HUES64 (cell line): ENCODE data around the gene CAST.

Experiments used
- H3K27ac ChIP-seq: 2 replicates; pipeline ENCODE4 v1.7.0; 2013; ENCODE audit warnings: low read depth, low read length, inconsistent platforms
- H3K27me3 ChIP-seq: 2 replicates; pipeline ENCODE4 v1.6.1; 2013; ENCODE audit warnings: mild to moderate bottlenecking, low read length; ENCODE audit not compliant: insufficient read depth
- H3K36me3 ChIP-seq: 2 replicates; pipeline ENCODE4 v1.6.1; 2013; ENCODE audit warnings: mild to moderate bottlenecking, low read length; ENCODE audit not compliant: insufficient read depth
- H3K4me1 ChIP-seq: 2 replicates; pipeline ENCODE4 v1.6.1; 2013; ENCODE audit warnings: mild to moderate bottlenecking, low read length, moderate library complexity; ENCODE audit not compliant: insufficient read depth
- H3K4me3 ChIP-seq: 2 replicates; pipeline ENCODE4 v1.5.1; 2013; ENCODE audit warnings: mild to moderate bottlenecking, low read length, moderate library complexity
- H3K9ac ChIP-seq: 2 replicates; pipeline ENCODE4 v1.6.1; 2013; ENCODE audit warnings: mild to moderate bottlenecking, low read depth, low read length
- H3K9me3 ChIP-seq: 2 replicates; pipeline ENCODE4 v1.6.1; 2013; ENCODE audit warnings: low read depth, low read length; ENCODE audit not compliant: insufficient read depth
- WGBS: fragments of 150-250, 120-280 bp; methylation state at CpG from one replicate; pipeline ENCODE4 v1.1.7; 2013; ENCODE audit warnings: missing lambda C conversion rate; 5-methylcytosine and 5-hydroxymethylcytosine counted together

Gene CAST

DNA sequence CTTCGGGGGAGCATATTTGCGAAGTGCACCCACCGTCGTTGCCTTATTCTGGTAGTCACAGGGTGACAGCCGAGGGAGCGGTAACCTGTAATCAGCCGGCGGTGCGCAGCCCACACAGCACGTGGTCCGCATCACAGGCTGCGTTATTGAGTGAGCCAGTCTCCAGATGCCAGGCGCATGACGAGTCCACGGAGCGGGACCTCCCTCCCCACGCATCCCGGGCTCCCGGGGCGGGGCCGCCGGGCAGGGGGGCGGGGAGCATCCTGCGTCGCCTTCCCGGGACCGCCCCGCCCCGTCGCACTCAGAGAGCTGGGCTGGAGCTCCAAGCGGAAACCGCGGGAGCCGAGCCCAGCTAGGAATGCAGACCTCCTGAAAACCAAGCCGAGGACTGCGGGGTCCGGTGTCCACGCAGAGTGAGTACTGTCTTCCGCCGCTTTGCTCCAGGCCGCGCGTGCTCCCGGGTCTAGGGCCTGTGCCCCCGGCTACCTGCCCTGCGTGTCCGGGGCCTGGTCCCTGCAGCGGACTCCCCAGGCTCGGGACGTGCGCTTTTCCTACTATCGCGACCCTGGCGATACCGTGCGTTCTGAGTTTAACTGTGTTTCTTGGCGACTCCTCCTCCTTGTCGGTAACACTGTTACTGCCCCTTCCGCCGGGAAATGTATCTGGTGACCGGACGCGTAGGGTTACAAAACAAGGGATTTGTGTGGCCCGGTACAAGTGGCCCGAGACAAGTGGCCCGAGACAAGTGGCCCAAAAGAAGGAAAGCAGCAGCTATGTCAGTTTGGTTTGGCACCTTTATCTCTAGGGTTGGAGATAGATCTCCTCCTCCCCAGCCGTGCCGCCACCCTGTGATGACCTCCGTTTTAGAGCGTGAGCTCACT lies 40.6 kb downstream of the CAST start:
- H3K36me3 ChIP-seq: no peaks in the 10 kb centered on the region
- peak overlapping the region; percentile 90 for H3K4me3 ChIP-seq
- WGBS: under 1% methylated on average over 70 of the region's 70 CpGs
- H3K9me3 ChIP-seq: no peaks in the 10 kb centered on the region
- H3K27me3 ChIP-seq: peaks cover 15% of the 10 kb centered on the region; the same call in 1 of the 2 replicates
- peaks cover 19% of the 10 kb centered on the region for H3K4me1 ChIP-seq
- H3K27ac ChIP-seq: peak overlapping the region; percentile 67
- peak overlapping the region; percentile 86 for H3K9ac ChIP-seq

DNA sequence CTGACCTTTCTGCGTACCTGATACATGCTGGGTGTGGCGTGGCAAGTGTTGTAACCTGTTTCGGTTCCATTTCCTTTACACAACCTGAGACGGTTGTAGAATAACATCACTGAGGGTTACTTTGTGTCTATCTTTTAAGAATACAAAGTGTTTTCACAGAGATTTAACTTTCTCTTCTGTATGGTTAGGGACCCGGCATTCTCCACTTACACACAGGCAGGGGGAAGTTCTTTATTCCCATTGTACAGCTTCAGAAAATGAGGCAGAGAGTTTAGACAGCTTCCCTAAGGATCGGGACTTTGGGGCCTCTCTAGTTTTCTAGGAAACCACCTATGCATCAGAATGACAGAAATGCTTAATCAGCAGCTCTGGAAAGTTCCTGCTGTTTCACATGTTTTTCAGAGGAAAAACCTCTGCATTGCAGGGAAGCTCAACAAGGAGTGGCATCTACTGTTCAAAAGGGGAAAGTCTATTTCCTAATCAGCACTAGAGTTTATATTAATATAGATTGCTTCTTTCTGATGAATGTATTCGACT lies 41.3 kb downstream of the CAST start:
- H3K27me3 ChIP-seq: peaks cover 15% of the 10 kb centered on the region; the same call in 1 of the 2 replicates
- peak overlapping the region; percentile 86 for H3K9ac ChIP-seq
- H3K4me1 ChIP-seq: peaks cover 19% of the 10 kb centered on the region
- H3K27ac ChIP-seq: no peak overlapping the region
- WGBS: 26% methylated on average over 5 of the region's 7 CpGs
- H3K36me3 ChIP-seq: no peaks in the 10 kb centered on the region
- peak overlapping the region; percentile 90 for H3K4me3 ChIP-seq
- no peaks in the 10 kb centered on the region for H3K9me3 ChIP-seq

DNA sequence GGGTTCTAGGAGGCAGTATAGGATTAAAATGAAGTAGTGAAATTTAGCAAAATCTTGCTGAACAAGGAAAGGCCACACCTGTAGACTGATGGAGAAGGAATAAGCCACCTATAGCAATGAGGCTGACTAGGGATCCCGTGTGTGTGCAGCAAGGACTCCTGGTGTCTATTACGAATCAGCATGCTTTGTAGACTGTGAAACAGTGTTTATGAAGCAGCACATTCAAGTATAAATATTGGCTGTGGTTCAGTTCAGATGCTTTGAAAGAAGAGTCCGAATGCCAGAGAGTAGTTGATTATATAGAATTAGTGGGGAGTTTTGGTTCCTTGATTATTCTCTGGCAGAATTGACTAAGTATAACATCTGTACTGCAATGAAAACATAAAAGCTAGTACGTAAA lies 41.8 kb downstream of the CAST start:
- Histone ChIP-seq H3K4me1 (peaks cover 18% of the 10 kb centered on the region), H3K36me3 (no peaks in the 10 kb centered on the region), H3K27me3 (peaks cover 15% of the 10 kb centered on the region; the same call in 1 of the 2 replicates), H3K27ac (no peak overlapping the region), H3K9ac (no peak overlapping the region), H3K4me3 (no peak overlapping the region), H3K9me3 (no peaks in the 10 kb centered on the region)
- WGBS: 83% methylated on average over 4 of the region's 4 CpGs

DNA sequence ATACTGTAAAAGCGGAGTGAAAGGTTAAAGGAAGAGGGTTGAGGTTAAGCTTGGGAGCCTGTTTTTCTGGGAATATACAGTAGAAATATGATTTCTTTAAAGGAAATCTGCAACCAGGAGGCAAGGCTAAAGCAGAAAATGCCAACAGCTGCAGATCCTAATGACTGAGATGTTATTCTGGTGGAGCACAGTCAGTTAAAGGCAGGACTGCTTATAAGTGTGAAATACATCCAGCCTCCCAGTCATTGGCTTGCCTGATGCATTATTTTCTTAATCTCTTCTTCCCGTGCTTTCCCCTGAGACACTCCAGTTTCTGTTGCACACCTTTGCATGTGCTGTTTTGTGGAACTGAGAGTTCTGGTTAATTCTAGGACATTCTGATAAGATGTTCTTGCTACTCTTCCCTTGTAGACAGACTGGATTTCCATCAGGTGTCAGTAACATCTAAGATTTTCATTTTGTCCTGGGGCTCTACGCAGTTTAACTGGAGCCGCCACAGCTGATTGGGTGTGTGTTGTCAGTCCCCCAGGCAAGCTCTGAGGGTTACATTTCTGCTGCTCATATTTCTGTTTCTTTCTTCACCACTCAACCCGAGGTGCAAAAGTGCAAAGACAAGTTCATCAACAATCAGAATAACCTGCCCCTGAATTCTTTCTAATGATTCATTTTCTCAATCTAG lies 44.4 kb downstream of the CAST start:
- peaks cover 15% of the 10 kb centered on the region; the same call in 1 of the 2 replicates for H3K27me3 ChIP-seq
- peaks cover 6% of the 10 kb centered on the region; the same call in 1 of the 2 replicates for H3K4me1 ChIP-seq
- no peak overlapping the region for H3K9ac ChIP-seq
- H3K4me3 ChIP-seq: no peak overlapping the region
- H3K27ac ChIP-seq: no peak overlapping the region
- 93% methylated on average over 5 of the region's 5 CpGs for WGBS
- H3K9me3 ChIP-seq: no peaks in the 10 kb centered on the region
- no peaks in the 10 kb centered on the region for H3K36me3 ChIP-seq

DNA sequence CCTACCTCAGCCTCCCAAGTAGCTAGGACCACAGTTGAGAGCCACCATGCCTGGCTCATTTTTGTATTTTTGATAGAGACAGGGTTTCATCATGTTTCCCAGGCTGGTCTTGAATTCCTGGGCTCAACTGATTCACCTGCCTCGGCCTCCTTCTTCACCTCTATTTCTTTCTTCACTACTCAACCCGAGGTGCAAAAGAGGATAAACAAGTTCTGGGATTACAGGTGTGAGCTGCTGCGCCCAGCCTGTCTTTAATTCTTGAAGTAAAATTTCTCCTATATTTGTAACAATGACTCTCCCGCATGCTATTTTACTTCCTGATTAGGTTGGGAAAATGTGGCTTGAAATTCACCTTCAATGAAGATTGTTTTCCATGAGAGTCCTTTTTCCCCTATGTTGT lies 46.4 kb downstream of the CAST start:
- peaks cover 5% of the 10 kb centered on the region; the same call in 1 of the 2 replicates for H3K27me3 ChIP-seq
- no peak overlapping the region for H3K27ac ChIP-seq
- no peaks in the 10 kb centered on the region for H3K9me3 ChIP-seq
- H3K9ac ChIP-seq: no peak overlapping the region
- H3K36me3 ChIP-seq: no peaks in the 10 kb centered on the region
- H3K4me3 ChIP-seq: no peak overlapping the region
- H3K4me1 ChIP-seq: peaks cover 2% of the 10 kb centered on the region; the same call in 1 of the 2 replicates
- 96% methylated on average over 4 of the region's 4 CpGs for WGBS

DNA sequence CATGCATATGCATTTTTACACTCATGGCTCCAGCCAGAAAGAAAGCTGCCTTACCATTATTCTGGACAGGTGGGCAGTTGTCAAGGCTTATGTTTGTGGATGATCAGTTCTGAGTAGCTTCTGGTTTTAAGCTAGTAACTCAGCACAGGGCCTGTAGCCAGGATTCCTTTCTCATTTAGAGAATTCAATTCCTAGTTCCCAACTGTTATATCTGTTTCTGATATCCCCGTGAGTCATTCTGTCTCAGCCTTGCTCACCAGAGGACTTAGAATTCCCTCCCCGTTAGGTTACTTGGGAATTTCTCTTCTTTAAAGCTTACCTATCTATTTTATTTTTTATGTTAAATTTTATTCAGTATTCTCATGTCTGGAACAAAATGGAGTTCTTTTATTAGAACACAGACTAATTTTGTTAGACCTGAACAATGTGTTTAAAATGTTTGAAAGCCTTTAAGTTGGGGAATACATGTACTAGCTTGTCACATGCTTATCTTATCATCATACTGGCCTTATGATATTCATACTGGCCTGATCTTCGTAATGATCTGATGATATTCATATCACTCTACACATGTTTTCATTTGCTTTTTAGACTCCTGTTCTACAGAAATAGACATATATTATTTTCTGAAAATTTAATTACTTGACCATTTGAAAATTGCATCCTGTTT lies 47.1 kb downstream of the CAST start:
- Histone ChIP-seq H3K27me3 (no peaks in the 10 kb centered on the region), H3K9me3 (no peaks in the 10 kb centered on the region), H3K9ac (no peak overlapping the region), H3K4me1 (no peaks in the 10 kb centered on the region), H3K4me3 (no peak overlapping the region), H3K27ac (no peak overlapping the region), H3K36me3 (no peaks in the 10 kb centered on the region)
- WGBS: 87% methylated on average over 2 of the region's 3 CpGs

DNA sequence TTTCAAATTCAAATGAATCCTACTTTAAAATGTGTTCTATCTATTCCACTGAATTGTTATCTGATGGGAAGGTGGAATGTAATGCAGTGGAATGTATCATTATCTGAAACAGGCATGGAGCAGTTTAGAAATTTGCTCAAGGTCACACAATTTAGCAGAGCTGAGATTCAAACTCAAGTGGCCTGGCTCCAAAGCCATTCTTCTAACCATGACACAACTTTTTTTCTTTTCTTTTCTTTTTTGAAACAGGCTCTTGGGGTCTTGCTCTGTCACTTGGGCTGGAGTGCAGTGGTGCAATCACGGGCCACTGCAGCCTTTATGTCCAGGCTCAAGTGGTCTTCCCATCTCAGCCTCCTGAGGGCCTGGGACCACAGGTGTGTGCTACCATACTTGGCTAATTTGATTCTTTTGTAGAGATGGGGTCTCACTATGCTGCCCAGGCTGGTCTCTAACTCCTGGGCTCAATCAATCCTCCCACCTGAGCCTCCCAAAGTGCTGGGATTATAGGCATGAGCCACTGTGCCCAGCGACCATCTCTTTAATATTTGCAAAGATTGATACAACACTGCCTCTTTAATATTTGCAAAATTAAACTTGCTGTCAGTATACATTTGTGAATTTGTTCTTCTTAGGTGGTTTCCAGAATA lies 50.0 kb downstream of the CAST start:
- H3K27ac ChIP-seq: no peak overlapping the region
- 0 out of 2 replicates have a peak, but pooled peaks cover 9% of the 10 kb centered on the region for H3K4me1 ChIP-seq
- WGBS: 100% methylated on average over 2 of the region's 2 CpGs
- no peaks in the 10 kb centered on the region for H3K27me3 ChIP-seq
- no peaks in the 10 kb centered on the region for H3K9me3 ChIP-seq
- no peak overlapping the region for H3K9ac ChIP-seq
- no peaks in the 10 kb centered on the region for H3K36me3 ChIP-seq
- H3K4me3 ChIP-seq: no peak overlapping the region

DNA sequence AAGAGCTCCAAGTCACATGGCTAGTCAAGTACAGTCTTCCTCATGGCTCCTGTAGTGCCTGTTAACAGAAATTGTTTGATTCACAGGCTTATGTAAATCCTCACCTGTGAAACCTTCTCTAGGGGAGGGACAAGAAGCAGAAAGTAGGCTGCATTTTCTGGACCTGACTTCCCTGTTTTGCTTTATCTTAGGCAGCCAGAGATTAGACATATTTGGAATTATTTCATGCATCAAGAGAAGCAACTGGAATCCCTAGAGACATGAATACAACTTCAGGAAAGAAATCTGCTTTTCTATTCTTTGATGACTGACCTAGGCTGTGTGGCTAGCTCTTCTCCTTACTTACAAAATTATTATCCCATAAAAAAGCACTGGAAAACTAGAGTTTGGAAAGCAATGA lies 52.3 kb downstream of the CAST start:
- Histone ChIP-seq H3K4me1 (0 out of 2 replicates have a peak, but pooled peaks cover 9% of the 10 kb centered on the region), H3K27me3 (no peaks in the 10 kb centered on the region), H3K4me3 (no peak overlapping the region), H3K36me3 (no peaks in the 10 kb centered on the region), H3K9me3 (no peaks in the 10 kb centered on the region), H3K27ac (no peak overlapping the region), H3K9ac (no peak overlapping the region)

DNA sequence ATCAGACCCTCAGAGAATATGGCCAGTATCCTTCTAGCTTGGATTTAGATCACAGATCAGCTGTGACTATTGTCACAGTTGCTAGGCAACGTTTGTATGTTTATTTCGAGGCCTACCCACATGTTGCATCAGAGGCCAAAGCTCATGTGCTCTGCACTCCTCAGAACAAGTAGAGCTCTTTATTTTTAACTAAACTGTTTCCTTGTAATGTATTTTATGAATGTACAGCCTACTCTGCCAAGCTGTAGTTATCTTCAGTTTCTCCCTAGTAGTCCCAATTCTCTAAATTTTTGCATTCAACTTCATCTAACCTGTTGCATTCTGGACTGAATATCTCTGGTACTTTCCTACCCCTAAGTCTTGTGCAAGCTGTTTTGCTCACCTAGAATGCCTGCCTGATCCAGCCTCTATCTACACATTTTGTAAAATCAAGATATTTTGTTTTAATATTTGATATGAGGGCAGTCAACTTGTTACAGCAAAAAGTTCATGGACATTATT lies 52.8 kb downstream of the CAST start:
- H3K27me3 ChIP-seq: no peaks in the 10 kb centered on the region
- 0 out of 2 replicates have a peak, but pooled peaks cover 9% of the 10 kb centered on the region for H3K4me1 ChIP-seq
- no peak overlapping the region for H3K27ac ChIP-seq
- H3K9ac ChIP-seq: peak overlapping the region; percentile 19; the same call in 1 of the 2 replicates
- 88% methylated on average over 2 of the region's 2 CpGs for WGBS
- no peaks in the 10 kb centered on the region for H3K9me3 ChIP-seq
- no peaks in the 10 kb centered on the region for H3K36me3 ChIP-seq
- no peak overlapping the region for H3K4me3 ChIP-seq

DNA sequence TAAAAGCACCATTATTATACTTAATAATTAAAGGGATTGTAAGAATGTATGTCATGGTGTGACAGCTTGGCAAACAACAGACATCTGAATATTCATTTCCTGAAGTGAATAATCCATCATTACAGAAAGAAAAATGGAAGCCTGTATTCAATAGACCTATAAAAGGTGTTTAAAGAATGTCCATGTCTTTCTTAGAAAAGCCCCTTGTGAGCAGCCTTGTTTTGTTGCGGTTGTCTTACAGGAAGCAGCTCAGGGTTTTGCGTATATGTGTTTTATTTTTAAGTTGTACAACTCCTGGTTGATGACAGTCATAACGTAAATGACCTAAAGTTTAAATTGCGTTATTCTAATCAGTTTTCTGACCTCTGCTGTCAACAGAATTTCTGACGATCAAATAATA lies 53.8 kb downstream of the CAST start:
- no peak overlapping the region for H3K27ac ChIP-seq
- H3K4me3 ChIP-seq: no peak overlapping the region
- 0 out of 2 replicates have a peak, but pooled peaks cover 9% of the 10 kb centered on the region for H3K4me1 ChIP-seq
- H3K9me3 ChIP-seq: no peaks in the 10 kb centered on the region
- H3K27me3 ChIP-seq: no peaks in the 10 kb centered on the region
- WGBS: 94% methylated on average over 5 of the region's 5 CpGs
- H3K36me3 ChIP-seq: no peaks in the 10 kb centered on the region
- H3K9ac ChIP-seq: no peak overlapping the region
